ENCODE results near the gene RMDN3. TPM values are rescaled to one million over a fixed set of nuclear protein-coding genes. Genes with fewer than 3 reads are reported as not detected.

The RMDN3 gene
- total and polyA plus RNA-seq, 2 of the 13 experiments (the other 11 are each of a cell fraction or from before 2014, with no cell fraction given) = 16.8 to 19.5 TPM

DNA sequence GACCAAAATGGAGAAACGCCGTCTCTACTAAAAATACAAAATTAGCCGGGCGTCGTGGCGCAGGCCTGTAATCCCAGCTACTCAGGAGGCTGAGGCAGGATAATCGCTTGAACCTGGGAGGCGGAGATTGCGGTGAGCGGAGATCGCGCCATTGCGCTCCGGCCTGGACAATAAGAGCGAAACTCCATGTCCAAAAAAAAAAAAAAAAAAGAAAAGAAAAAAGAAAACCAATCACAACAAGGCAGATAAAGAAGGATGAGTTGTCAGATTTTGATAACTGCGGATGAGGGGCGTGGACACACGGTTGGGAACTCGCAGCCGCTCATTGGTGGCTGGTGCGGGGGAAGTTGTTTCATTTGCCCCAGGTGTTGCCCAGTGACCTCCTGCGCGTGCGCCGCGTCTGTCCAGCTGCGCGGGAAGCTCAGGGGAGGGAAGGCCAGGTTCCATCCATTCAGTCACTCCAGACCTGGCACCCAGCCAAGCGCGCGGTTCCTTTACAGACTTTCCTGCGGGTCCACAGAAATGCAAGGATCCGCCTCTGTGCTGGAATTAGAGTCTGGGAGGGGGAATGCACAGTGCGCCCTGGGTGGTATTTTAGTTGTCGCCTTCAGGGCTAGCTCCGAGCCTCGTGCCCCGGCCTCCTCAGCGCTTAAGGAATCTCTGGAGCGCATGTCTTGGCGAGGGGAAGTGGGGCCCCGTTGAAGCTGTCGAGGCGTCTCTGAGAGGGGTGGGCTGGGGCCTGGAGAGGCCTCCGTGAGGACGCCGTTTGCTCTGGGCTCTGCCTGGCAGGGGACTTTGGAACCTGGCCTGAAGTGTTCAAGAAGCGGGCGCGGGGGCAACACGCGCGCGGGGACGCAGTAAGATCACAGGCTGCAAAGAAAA is 8.1 kb upstream of the RMDN3 start (continued):
- TF ChIP-seq IRX3 (CRISPR knock-in tag; IDR thresholded peaks at IDR 0.05; ENCODE audit: borderline replicate concordance, low read depth) (peak; percentile 41; the same call in 1 of the 2 replicates), CBFB (CRISPR knock-in tag; IDR thresholded peaks at IDR 0.05) (no peak), MXI1 (IDR thresholded peaks at IDR 0.05; ENCODE audit: borderline replicate concordance, low read depth, low read length) (peak; percentile 57; the same call in 1 of the 3 replicates), CBX2 (IDR thresholded peaks at IDR 0.05; ENCODE audit: low read depth, low read length) (no peak), CBX2 (CRISPR knock-in tag; IDR thresholded peaks at IDR 0.05; ENCODE audit: low read depth) (no peak), ZNF10 (CRISPR knock-in tag; IDR thresholded peaks at IDR 0.05; ENCODE audit: borderline replicate concordance, low read depth) (no peak), ZNF530 (CRISPR knock-in tag; IDR thresholded peaks at IDR 0.05; ENCODE audit: low read depth) (no peak), SCMH1 (CRISPR knock-in tag; IDR thresholded peaks at IDR 0.05; ENCODE audit: borderline replicate concordance) (no peak), NR2F6 (IDR thresholded peaks at IDR 0.05) (no peak), NR2F6 (CRISPR knock-in tag; IDR thresholded peaks at IDR 0.05) (peak; percentile 37; the same call in 1 of the 2 replicates), ZNF772 (CRISPR knock-in tag; IDR thresholded peaks at IDR 0.05) (peak; percentile 61; the same call in 1 of the 2 replicates), DR1 (CRISPR knock-in tag; IDR thresholded peaks at IDR 0.05) (peak; percentile 28; the same call in 1 of the 2 replicates), ZBTB4 (CRISPR knock-in tag; IDR thresholded peaks at IDR 0.05; ENCODE audit: borderline replicate concordance) (0 out of 2 replicates have a peak, but pooled peaks have one; percentile 9), JDP2 (CRISPR knock-in tag; IDR thresholded peaks at IDR 0.05; ENCODE audit: borderline replicate concordance) (no peak), SMARCC2 (IDR thresholded peaks at IDR 0.05) (no peak), EZH2 (conservative IDR thresholded peaks at IDR 0.05; ENCODE audit: low read depth, low read length) (no peak), ZNF230 (CRISPR knock-in tag; IDR thresholded peaks at IDR 0.05) (no peak; the same call in 1 of the 2 replicates), ZEB1 (IDR thresholded peaks at IDR 0.05; ENCODE audit: insufficient replicate concordance, low read depth) (peak; percentile 61)
- TF ChIP-seq, protein P1, sequence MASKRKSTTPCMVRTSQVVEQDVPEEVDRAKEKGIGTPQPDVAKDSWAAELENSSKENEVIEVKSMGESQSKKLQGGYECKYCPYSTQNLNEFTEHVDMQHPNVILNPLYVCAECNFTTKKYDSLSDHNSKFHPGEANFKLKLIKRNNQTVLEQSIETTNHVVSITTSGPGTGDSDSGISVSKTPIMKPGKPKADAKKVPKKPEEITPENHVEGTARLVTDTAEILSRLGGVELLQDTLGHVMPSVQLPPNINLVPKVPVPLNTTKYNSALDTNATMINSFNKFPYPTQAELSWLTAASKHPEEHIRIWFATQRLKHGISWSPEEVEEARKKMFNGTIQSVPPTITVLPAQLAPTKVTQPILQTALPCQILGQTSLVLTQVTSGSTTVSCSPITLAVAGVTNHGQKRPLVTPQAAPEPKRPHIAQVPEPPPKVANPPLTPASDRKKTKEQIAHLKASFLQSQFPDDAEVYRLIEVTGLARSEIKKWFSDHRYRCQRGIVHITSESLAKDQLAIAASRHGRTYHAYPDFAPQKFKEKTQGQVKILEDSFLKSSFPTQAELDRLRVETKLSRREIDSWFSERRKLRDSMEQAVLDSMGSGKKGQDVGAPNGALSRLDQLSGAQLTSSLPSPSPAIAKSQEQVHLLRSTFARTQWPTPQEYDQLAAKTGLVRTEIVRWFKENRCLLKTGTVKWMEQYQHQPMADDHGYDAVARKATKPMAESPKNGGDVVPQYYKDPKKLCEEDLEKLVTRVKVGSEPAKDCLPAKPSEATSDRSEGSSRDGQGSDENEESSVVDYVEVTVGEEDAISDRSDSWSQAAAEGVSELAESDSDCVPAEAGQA (IDR thresholded peaks at IDR 0.05; ENCODE audit: low read depth) = no peak
- TF ChIP-seq, protein P1 (CRISPR knock-in tag; IDR thresholded peaks at IDR 0.05; ENCODE audit: borderline replicate concordance) = no peak

Measured in HepG2 (cell line).